ENCODE data around the gene ACOT12.
"Not testable (repeated sequence)": the region's sequence is repeated elsewhere in the genome, so short reads cannot be mapped to it uniquely, and the experiment has no call there.

The ACOT12 gene

DNA sequence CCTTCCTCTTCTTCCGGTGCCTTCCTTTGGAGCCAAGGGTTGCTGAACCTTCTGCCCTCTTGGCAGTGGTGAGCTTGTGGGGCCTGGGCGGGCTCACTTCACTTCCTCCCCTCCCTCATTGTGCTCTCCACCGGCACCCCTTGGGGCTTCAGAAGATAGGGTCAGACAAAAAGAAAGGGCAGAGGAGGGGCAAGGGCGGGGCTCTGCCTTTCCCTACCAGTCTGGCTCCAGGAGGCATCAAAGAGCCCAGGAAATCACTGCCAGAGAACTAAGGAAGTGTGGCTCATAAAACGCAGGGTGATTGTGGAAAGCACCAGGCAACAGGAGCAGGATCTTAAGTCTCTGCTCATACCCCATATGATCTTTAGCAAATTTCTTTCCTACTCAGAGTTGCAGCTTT lies 34.8 kb downstream of the ACOT12 start:
- Histone ChIP-seq H3K4me3 (no peak overlapping the region), H3K27ac (no peak overlapping the region), H3K9ac (no peak overlapping the region), H3K4me2 (peak overlapping the region in 5 of 11 experiments; percentile 15 to 49 (median 30); a peak in 6 of 22 replicates), H3K36me3 (no peaks in the 10 kb centered on the region), H3K27me3 (no peaks in the 10 kb centered on the region), H3K4me1 (peaks cover 0 to 10% (median 5%) of the 10 kb centered on the region in 10 experiments; a peak in 8 of 20 replicates), H4K20me1 (no peaks in the 10 kb centered on the region), H3K9me3 (replicated peaks in 1 of 11) (no peaks in the 10 kb centered on the region)
- TF ChIP-seq Cebpa-rat (IDR thresholded peaks at IDR 0.05) = no peak

DNA sequence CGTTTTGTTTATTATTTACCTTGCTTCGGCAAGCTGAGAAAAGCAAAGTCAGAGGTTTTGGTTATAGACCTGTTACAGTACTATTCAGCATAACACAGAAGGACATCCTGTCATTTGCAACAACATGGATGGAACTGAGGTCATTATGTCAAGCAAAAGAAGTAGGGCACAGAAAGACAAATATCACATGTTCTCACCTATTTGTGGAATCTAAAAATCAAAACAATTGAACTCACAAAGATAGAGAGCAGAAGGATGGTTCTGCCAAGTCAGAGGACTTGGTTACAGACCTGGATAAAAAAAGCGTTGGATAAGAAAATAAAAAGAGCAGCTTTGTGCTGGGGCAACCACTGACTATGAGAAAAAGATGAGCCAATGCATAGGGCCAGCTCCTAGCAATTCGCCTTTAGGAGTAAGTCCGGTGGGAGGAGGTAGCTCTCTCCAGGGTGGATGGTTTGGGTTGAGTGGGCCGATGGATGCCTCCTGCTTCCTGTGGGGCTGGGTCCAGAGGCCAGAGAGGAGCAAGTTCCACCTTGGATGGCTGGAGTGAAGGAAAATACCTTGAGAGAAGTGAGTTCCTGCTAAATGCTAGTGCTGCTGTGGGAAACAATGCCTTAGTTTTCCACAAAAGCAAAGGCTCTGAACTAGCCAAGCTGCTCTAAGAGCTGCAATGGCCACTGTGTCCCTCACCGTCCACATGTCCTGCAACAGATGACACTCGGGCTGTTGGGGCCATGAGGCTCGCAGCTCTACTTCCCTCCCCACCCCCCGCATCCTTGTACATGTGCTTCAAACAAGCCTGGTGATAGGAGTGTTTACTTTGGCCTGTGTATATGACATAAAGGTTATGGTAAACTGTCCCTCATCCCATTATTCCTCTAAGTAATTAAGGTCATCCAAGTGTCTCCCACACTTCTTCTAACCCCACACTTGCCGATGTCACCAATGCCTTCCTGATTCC lies 38.4 kb downstream of the ACOT12 start:
- no peaks in the 10 kb centered on the region for H3K27me3 ChIP-seq
- H3K36me3 ChIP-seq = no peaks in the 10 kb centered on the region
- H3K4me1 ChIP-seq = peaks cover 0 to 7% (median 5%) of the 10 kb centered on the region in 10 experiments; a peak in 7 of 20 replicates
- H3K9ac ChIP-seq = no peak overlapping the region
- no peaks in the 10 kb centered on the region for H3K9me3 ChIP-seq (replicated peaks in 1 of 11)
- no peak overlapping the region for H3K4me2 ChIP-seq
- no peaks in the 10 kb centered on the region for H4K20me1 ChIP-seq
- no peak overlapping the region for H3K27ac ChIP-seq
- TF ChIP-seq Cebpa-rat (IDR thresholded peaks at IDR 0.05) = no peak
- H3K4me3 ChIP-seq = no peak overlapping the region

DNA sequence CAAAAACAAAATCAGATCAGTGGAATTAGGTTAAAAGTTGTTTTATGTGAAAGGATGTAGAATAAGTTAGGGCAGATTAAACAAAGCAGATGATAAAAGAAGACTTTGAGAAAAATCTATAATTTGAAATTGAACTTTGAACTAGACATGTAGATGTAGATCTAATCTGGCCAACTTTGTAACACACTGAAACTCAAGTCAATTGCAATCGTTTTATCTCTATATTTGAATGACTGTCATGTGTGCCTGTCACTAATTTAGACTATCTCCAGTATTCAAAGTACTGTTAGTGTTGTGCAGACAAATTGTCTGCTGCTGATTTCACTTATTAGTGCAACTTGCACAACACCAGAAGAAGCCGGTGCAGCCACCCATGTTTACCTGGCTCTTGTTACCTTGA lies 39.8 kb downstream of the ACOT12 start:
- no peak for TF ChIP-seq Cebpa-rat (IDR thresholded peaks at IDR 0.05)

DNA sequence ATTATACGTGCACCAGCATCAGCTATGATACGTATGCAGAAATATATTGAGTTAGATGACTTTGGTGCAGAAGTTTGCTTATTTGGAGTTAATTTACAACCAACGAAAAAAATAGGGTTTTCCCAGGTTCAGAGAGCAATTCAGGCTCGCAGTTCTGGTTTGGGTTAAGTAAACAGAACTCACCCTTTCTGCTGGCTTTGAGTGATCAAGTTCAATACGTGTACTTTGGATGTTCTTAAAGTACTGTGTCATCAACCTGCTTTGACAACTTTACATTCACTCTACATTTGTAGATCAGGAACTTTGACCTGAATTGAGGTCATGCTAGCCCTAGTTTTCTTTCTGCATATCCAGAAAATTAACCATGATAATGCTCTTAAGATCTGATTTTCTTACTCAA lies 40.7 kb downstream of the ACOT12 start:
- H3K27ac ChIP-seq = no peak overlapping the region
- H3K9me3 ChIP-seq (replicated peaks in 1 of 11) = no peaks in the 10 kb centered on the region
- no peak overlapping the region for H3K4me2 ChIP-seq
- no peak overlapping the region for H3K9ac ChIP-seq
- no peaks in the 10 kb centered on the region for H3K36me3 ChIP-seq
- H3K4me3 ChIP-seq = no peak overlapping the region
- TF ChIP-seq Cebpa-rat (IDR thresholded peaks at IDR 0.05) = no peak
- no peaks in the 10 kb centered on the region for H3K27me3 ChIP-seq
- no peaks in the 10 kb centered on the region for H3K4me1 ChIP-seq
- H4K20me1 ChIP-seq = no peaks in the 10 kb centered on the region

More for the DNA sequence above, 39.8 kb downstream of the ACOT12 start:
- Histone ChIP-seq H3K4me1 (peaks cover 0 to 4% (median 2%) of the 10 kb centered on the region in 10 experiments; a peak in 7 of 20 replicates), H3K36me3 (no peaks in the 10 kb centered on the region), H3K9me3 (replicated peaks in 1 of 11) (no peaks in the 10 kb centered on the region), H3K9ac (no peak overlapping the region), H4K20me1 (no peaks in the 10 kb centered on the region), H3K4me2 (no peak overlapping the region), H3K27ac (no peak overlapping the region), H3K27me3 (no peaks in the 10 kb centered on the region), H3K4me3 (no peak overlapping the region)

DNA sequence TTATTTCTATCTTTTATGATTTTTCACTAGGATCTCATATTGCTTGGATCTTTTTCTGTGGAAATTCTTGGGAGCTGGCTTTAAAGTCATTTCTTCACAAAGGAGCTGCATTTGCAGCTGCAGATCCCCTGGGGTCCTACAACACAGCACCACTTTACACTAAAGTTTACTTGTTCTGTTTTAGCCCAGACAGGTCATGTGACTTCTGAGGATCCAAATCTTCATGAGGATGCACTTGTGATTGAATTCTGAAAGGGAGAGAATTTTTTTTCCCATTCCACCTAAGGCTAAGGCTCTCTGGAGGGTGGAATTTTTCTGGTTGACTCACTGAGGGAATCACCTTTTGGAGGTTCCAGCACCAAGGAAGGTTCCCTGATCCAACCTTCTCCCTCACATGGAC lies 43.4 kb downstream of the ACOT12 start:
- H3K27ac ChIP-seq = no peak overlapping the region
- H3K9ac ChIP-seq = no peak overlapping the region
- H3K9me3 ChIP-seq (replicated peaks in 1 of 11) = no peaks in the 10 kb centered on the region
- H3K27me3 ChIP-seq = no peaks in the 10 kb centered on the region
- H3K36me3 ChIP-seq = no peaks in the 10 kb centered on the region
- no peak overlapping the region for H3K4me3 ChIP-seq
- no peak overlapping the region for H3K4me2 ChIP-seq
- H4K20me1 ChIP-seq = no peaks in the 10 kb centered on the region
- no peak for TF ChIP-seq Cebpa-rat (IDR thresholded peaks at IDR 0.05)
- H3K4me1 ChIP-seq = no peaks in the 10 kb centered on the region

DNA sequence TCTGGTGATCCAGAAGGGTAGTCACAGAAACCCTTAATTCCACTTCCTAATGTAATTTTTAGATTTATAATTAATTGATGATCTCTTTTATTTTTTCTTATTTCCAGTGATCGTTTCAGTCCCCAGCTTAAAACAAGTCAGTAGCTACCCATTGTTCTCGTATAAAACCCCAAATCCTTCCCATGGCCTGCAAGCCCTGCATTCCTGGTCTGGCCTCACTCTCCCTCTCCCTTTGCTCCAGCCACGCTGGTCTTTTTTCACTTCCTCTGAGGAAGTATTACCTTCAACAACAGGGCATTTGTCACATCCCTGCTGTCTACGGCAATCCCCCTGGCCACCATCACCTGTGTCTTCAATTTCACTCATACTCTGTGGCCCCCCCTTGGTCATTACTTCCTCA lies 44.8 kb downstream of the ACOT12 start:
- H3K27ac ChIP-seq = no peak overlapping the region
- no peak overlapping the region for H3K9ac ChIP-seq
- no peaks in the 10 kb centered on the region for H3K36me3 ChIP-seq
- no peaks in the 10 kb centered on the region for H3K27me3 ChIP-seq
- no peak overlapping the region for H3K4me2 ChIP-seq
- TF ChIP-seq Cebpa-rat (IDR thresholded peaks at IDR 0.05) = no peak
- H3K9me3 ChIP-seq (replicated peaks in 1 of 11) = no peaks in the 10 kb centered on the region
- no peaks in the 10 kb centered on the region for H3K4me1 ChIP-seq
- no peak overlapping the region for H3K4me3 ChIP-seq
- H4K20me1 ChIP-seq = no peaks in the 10 kb centered on the region

DNA sequence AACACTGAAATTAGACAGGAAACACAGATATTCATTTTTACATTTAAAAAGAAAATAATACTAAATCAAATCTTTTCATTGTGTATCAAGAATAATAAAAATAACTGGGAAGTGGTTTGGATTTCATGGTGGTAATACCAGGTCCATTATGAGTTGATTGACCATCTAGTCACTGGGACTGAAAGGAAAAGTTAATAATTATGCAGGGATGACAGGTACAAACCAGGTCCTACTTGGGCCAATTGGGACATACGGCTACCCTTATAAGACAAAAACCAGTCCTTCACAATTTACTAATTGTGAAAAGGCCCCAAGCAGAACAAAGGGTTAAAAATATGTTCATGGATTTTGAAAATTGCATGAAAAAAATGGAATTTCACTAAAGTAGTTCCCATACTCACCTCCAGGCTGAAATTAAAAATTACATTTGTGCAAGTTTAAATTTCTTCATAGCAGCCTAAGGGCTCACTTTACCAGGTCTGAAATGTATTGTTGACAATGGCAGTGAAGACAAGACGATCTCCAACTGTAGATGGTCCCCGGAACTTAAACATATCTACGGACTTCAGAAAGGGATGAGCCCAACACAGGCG lies 48.4 kb downstream of the ACOT12 start:
- Histone ChIP-seq H3K9ac (no peak overlapping the region), H3K4me2 (no peak overlapping the region), H3K27ac (no peak overlapping the region), H3K36me3 (no peaks in the 10 kb centered on the region), H3K27me3 (no peaks in the 10 kb centered on the region), H3K4me3 (no peak overlapping the region), H3K4me1 (no peaks in the 10 kb centered on the region), H4K20me1 (no peaks in the 10 kb centered on the region), H3K9me3 (replicated peaks in 1 of 11) (no peaks in the 10 kb centered on the region)
- no peak for TF ChIP-seq Cebpa-rat (IDR thresholded peaks at IDR 0.05)

DNA sequence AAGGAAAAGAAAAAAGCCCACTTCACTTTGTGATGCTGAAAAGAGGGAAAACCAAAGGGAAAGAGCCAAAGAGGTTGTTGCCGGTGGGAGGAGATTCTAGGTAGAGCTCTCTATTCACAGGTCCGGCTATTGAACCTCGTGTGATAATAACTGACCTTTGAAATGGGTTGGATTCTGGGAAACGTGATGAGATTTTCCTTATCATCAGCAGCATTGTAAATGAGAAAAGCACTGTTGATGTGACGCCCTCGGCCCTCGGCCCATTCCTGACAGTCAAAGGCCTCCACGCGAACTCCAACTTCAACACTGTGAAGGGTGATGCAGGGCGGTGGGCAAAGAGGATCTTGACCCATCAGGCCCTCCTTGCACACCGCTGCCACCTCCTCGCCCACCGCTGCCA lies 49.2 kb downstream of the ACOT12 start:
- H3K36me3 ChIP-seq = no peaks in the 10 kb centered on the region
- no peaks in the 10 kb centered on the region for H3K9me3 ChIP-seq (replicated peaks in 1 of 11)
- no peak overlapping the region for H3K27ac ChIP-seq
- H3K4me2 ChIP-seq = no peak overlapping the region
- no peaks in the 10 kb centered on the region for H4K20me1 ChIP-seq
- H3K9ac ChIP-seq = no peak overlapping the region
- no peaks in the 10 kb centered on the region for H3K4me1 ChIP-seq
- no peaks in the 10 kb centered on the region for H3K27me3 ChIP-seq
- no peak overlapping the region for H3K4me3 ChIP-seq
- TF ChIP-seq Cebpa-rat (IDR thresholded peaks at IDR 0.05) = no peak

DNA sequence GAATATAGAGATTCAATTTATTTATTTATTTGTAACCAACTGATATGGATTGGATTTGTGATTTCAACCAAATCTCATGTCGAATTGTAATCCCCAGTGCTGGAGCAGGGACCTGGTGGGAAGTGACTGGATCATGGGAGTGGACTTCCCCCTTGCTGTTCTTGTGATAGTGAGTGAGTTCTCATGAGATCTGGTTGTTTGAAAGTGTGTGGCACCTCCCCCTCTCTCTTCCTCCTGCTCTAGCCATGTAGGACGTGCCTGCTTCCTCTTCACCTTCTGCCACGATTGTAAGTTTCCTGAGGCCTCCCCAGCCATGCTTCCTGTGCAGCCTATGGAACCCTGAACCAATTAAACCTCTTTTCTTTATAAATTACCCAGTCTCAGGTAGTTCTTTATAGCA lies 55.7 kb downstream of the ACOT12 start:
- not testable (repeated sequence) for H3K4me2 ChIP-seq, H3K9ac ChIP-seq, H3K4me3 ChIP-seq, H3K27me3 ChIP-seq, H3K36me3 ChIP-seq, H3K4me1 ChIP-seq, H3K27ac ChIP-seq, H4K20me1 ChIP-seq
- H3K9me3 ChIP-seq (replicated peaks in 1 of 11) = peaks cover 18 to 31% (median 23%) of the 10 kb centered on the region in 11 experiments

DNA sequence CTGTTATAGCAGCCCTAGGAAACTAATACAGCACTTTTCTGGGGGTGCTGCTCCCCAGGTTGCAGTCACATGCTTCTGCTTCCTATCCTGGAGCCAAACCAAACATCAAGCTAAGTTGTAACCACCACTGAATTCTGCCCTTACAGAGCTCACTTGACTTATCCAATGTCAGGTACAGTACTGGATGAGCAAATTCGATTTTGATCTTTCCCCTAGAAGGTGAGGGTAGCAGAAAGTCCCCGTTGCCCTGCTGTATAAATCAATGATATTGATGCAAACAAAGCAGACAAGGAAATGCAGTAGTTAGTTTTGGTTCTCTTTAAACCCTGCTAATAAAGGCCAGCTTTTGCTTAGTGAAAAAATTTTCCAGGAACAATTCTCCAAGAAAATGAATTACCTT lies 56.1 kb downstream of the ACOT12 start:
- Histone ChIP-seq H3K4me1 (no peaks in the 10 kb centered on the region), H3K9ac (no peak overlapping the region), H4K20me1 (no peaks in the 10 kb centered on the region), H3K4me2 (no peak overlapping the region), H3K4me3 (no peak overlapping the region), H3K27me3 (no peaks in the 10 kb centered on the region), H3K27ac (no peak overlapping the region), H3K36me3 (no peaks in the 10 kb centered on the region; a peak in 1 of 22 replicates), H3K9me3 (replicated peaks in 1 of 11) (peaks cover 18 to 31% (median 23%) of the 10 kb centered on the region in 11 experiments)
- no peak for TF ChIP-seq Cebpa-rat (IDR thresholded peaks at IDR 0.05)
